ENCODE measurements around the gene ANO2.
"Not testable (repeated sequence)": the region's sequence is repeated elsewhere in the genome, so short reads cannot be mapped to it uniquely, and the experiment has no call there.

ANO2 gene

GRCh38 chr12:5560265-5560664 is 384.8 kb downstream of the ANO2 start:
- in situ Hi-C loops (cut with HindIII; ENCODE audit: low sequenced_read_pairs): no loop called here

GRCh38 chr12:5557906-5558305 is 387.2 kb downstream of the ANO2 start:
- in situ Hi-C loops (cut with HindIII; ENCODE audit: low sequenced_read_pairs): no loop called here

GRCh38 chr12:5556946-5557673 is 387.9 kb downstream of the ANO2 start:
- in situ Hi-C loops (cut with HindIII; ENCODE audit: low sequenced_read_pairs): no loop called here

GRCh38 chr12:5556033-5556614 is 388.9 kb downstream of the ANO2 start:
- in situ Hi-C loops (cut with HindIII; ENCODE audit: low sequenced_read_pairs): no loop called here

GRCh38 chr12:5554711-5555110 is 390.3 kb downstream of the ANO2 start:
- in situ Hi-C loops (cut with HindIII; ENCODE audit: low sequenced_read_pairs): no loop called here

GRCh38 chr12:5549011-5549410 is 396.0 kb downstream of the ANO2 start:
- in situ Hi-C loops (cut with HindIII; ENCODE audit: low sequenced_read_pairs): no loop called here

GRCh38 chr12:5548152-5548943 is 396.7 kb downstream of the ANO2 start:
- in situ Hi-C loops (cut with HindIII; ENCODE audit: low sequenced_read_pairs): no loop called here

GRCh38 chr12:5546616-5547015 is 398.4 kb downstream of the ANO2 start:
- in situ Hi-C loops (cut with HindIII; ENCODE audit: low sequenced_read_pairs): no loop called here

- in situ Hi-C loops (cut with HindIII; ENCODE audit: low sequenced_read_pairs): no loop called here
These were observed 407.3 kb downstream of the ANO2 start for GRCh38 chr12:5537771-5538170.

GRCh38 chr12:5537026-5537615 is 407.9 kb downstream of the ANO2 start:
- in situ Hi-C loops (cut with HindIII; ENCODE audit: low sequenced_read_pairs): not testable (repeated sequence)

GRCh38 chr12:5535541-5535940 is 409.5 kb downstream of the ANO2 start:
- in situ Hi-C loops (cut with HindIII; ENCODE audit: low sequenced_read_pairs): no loop called here

- in situ Hi-C loops (cut with HindIII; ENCODE audit: low sequenced_read_pairs): no loop called here
These were observed 410.4 kb downstream of the ANO2 start for GRCh38 chr12:5534426-5535199.

GRCh38 chr12:5533368-5533767 is 411.7 kb downstream of the ANO2 start:
- in situ Hi-C loops (cut with HindIII; ENCODE audit: low sequenced_read_pairs): no loop called here

GRCh38 chr12:5525783-5526367 is 419.2 kb downstream of the ANO2 start:
- in situ Hi-C loops (cut with HindIII; ENCODE audit: low sequenced_read_pairs): loop anchor here (5.0 kb wide), 1 partner anchor 64 kb away; no protein-coding TSS in a partner anchor

- in situ Hi-C loops (cut with HindIII; ENCODE audit: low sequenced_read_pairs): loop anchor here (5.0 kb wide), 1 partner anchor 63 kb away; no protein-coding TSS in a partner anchor
These were observed 420.2 kb downstream of the ANO2 start for GRCh38 chr12:5524769-5525436.

GRCh38 chr12:5524116-5524768 is 420.8 kb downstream of the ANO2 start:
- in situ Hi-C loops (cut with HindIII; ENCODE audit: low sequenced_read_pairs): no loop called here

GRCh38 chr12:5523396-5524115 is 421.5 kb downstream of the ANO2 start:
- in situ Hi-C loops (cut with HindIII; ENCODE audit: low sequenced_read_pairs): no loop called here
